Loucy (cell line): ENCODE measurements around the gene STH.

Experiments used
- H2AFZ ChIP-seq: fragments of 200-600 bp; sonication (generic); 2 replicates; pipeline ENCODE4 v1.6.0; 2016; ENCODE audit warnings: antibody characterized with exemption, mild to moderate bottlenecking, low read length, moderate library complexity
- H3F3A ChIP-seq: fragments of 200-600 bp; 2 replicates; pipeline ENCODE4 v1.6.0; 2016; ENCODE audit warnings: antibody characterized with exemption, low read depth, mild to moderate bottlenecking
- H3K27me3 ChIP-seq: fragments of 200-600 bp; sonication (generic); 2 replicates; pipeline ENCODE4 v1.6.1; 2014; ENCODE audit warnings: low read length, mild to moderate bottlenecking; ENCODE audit not compliant: insufficient read depth, poor library complexity, severe bottlenecking
- H3K36me3 ChIP-seq: fragments of 200-600 bp; sonication (generic); 2 replicates; pipeline ENCODE4 v1.6.1; 2016; ENCODE audit warnings: low read length; ENCODE audit not compliant: insufficient read depth
- H3K4me1 ChIP-seq: fragments of 200-600 bp; sonication (generic); 2 replicates; pipeline ENCODE4 v1.5.1; 2014; ENCODE audit warnings: low read length, mild to moderate bottlenecking; ENCODE audit not compliant: insufficient read depth, poor library complexity, severe bottlenecking
- H3K4me2 ChIP-seq: fragments of 200-600 bp; sonication (generic); 2 replicates; pipeline ENCODE4 v1.6.0; 2014; ENCODE audit warnings: antibody characterized with exemption, low read length, low read depth, mild to moderate bottlenecking; ENCODE audit not compliant: poor library complexity, severe bottlenecking
- H3K4me3 ChIP-seq: fragments of 200-600 bp; sonication (generic); 2 replicates; pipeline ENCODE4 v1.5.1; 2014; ENCODE audit warnings: low read length, mild to moderate bottlenecking, mixed read lengths; ENCODE audit not compliant: poor library complexity, severe bottlenecking
- H3K79me2 ChIP-seq: fragments of 200-600 bp; sonication (generic); 2 replicates; pipeline ENCODE4 v1.6.1; 2014; ENCODE audit warnings: low read length; ENCODE audit not compliant: insufficient read depth
- H3K9ac ChIP-seq: fragments of 200-600 bp; sonication (generic); 2 replicates; pipeline ENCODE4 v1.6.0; 2014; ENCODE audit warnings: mild to moderate bottlenecking, low read depth, low read length, moderate library complexity; ENCODE audit not compliant: poor library complexity, severe bottlenecking
- H3K9me2 ChIP-seq: fragments of 200-600 bp; sonication (generic); replicated peaks from 2 replicates; pipeline ENCODE4 v1.6.1; 2016; ENCODE audit warnings: low read depth, low read length, mixed read lengths
- H3K9me3 ChIP-seq: fragments of 200-600 bp; sonication (generic); 2 replicates; pipeline ENCODE4 v1.6.1; 2014; ENCODE audit warnings: mild to moderate bottlenecking, antibody characterized with exemption, low read length, low read depth; ENCODE audit not compliant: insufficient read depth
- H4K20me1 ChIP-seq: fragments of 200-600 bp; sonication (generic); 2 replicates; pipeline ENCODE4 v1.6.0; 2014; ENCODE audit warnings: antibody characterized with exemption, low read length, mild to moderate bottlenecking; ENCODE audit not compliant: insufficient read depth, poor library complexity, severe bottlenecking
- CTCF ChIP-seq: fragments of 200-600 bp; sonication (generic); conservative IDR thresholded peaks from 2 replicates; pipeline ENCODE4 v1.5.1; 2014; ENCODE audit warnings: mild to moderate bottlenecking, antibody characterized with exemption, low read length
- EZH2phosphoT487 ChIP-seq: fragments of 200-600 bp; IDR thresholded peaks from 2 replicates; pipeline ENCODE4 v1.6.1; 2018; ENCODE audit warnings: antibody characterized with exemption, mild to moderate bottlenecking, moderate library complexity, borderline replicate concordance

Gene STH

GRCh38 chr17:46007461-46007965 is 8.5 kb downstream of the STH start:
- H3K4me3 ChIP-seq, result no peak overlapping the region
- no peaks in the 10 kb centered on the region for H3K36me3 ChIP-seq
- H2AFZ ChIP-seq, result no peak overlapping the region

GRCh38 chr17:46008591-46008990 is 9.5 kb downstream of the STH start:
- TF ChIP-seq CTCF (no peak), EZH2phosphoT487 (no peak)

More at GRCh38 chr17:46007461-46007965, 8.5 kb downstream of the STH start:
- Histone ChIP-seq H3K9me2 (no peaks in the 10 kb centered on the region), H3F3A (no peaks in the 10 kb centered on the region), H3K4me2 (no peak overlapping the region), H3K9me3 (no peaks in the 10 kb centered on the region), H3K4me1 (no peaks in the 10 kb centered on the region), H4K20me1 (no peaks in the 10 kb centered on the region), H3K27me3 (no peaks in the 10 kb centered on the region), H3K79me2 (no peaks in the 10 kb centered on the region), H3K9ac (no peak overlapping the region)
- TF ChIP-seq EZH2phosphoT487, result no peak

DNA sequence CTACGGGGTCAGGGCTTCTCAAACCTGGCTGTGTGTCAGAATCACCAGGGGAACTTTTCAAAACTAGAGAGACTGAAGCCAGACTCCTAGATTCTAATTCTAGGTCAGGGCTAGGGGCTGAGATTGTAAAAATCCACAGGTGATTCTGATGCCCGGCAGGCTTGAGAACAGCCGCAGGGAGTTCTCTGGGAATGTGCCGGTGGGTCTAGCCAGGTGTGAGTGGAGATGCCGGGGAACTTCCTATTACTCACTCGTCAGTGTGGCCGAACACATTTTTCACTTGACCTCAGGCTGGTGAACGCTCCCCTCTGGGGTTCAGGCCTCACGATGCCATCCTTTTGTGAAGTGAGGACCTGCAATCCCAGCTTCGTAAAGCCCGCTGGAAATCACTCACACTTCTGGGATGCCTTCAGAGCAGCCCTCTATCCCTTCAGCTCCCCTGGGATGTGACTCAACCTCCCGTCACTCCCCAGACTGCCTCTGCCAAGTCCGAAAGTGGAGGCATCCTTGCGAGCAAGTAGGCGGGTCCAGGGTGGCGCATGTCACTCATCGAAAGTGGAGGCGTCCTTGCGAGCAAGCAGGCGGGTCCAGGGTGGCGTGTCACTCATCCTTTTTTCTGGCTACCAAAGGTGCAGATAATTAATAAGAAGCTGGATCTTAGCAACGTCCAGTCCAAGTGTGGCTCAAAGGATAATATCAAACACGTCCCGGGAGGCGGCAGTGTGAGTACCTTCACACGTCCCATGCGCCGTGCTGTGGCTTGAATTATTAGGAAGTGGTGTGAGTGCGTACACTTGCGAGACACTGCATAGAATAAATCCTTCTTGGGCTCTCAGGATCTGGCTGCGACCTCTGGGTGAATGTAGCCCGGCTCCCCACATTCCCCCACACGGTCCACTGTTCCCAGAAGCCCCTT is 10.9 kb downstream of the STH start:
- no peaks in the 10 kb centered on the region for H3F3A ChIP-seq
- no peaks in the 10 kb centered on the region for H3K9me3 ChIP-seq
- H4K20me1 ChIP-seq, result no peaks in the 10 kb centered on the region
- H3K9me2 ChIP-seq, result no peaks in the 10 kb centered on the region
- TF ChIP-seq CTCF, result no peak
- TF ChIP-seq EZH2phosphoT487, result no peak
- H3K4me2 ChIP-seq, result no peak overlapping the region
- no peak overlapping the region for H3K4me3 ChIP-seq
- no peaks in the 10 kb centered on the region for H3K36me3 ChIP-seq
- no peaks in the 10 kb centered on the region for H3K79me2 ChIP-seq
- no peak overlapping the region for H2AFZ ChIP-seq
- H3K27me3 ChIP-seq, result no peaks in the 10 kb centered on the region
- H3K9ac ChIP-seq, result no peak overlapping the region
- no peaks in the 10 kb centered on the region for H3K4me1 ChIP-seq

More at GRCh38 chr17:46008591-46008990, 9.5 kb downstream of the STH start:
- Histone ChIP-seq H3K4me1 (no peaks in the 10 kb centered on the region), H3K27me3 (no peaks in the 10 kb centered on the region), H4K20me1 (no peaks in the 10 kb centered on the region), H3K4me3 (no peak overlapping the region), H3K4me2 (no peak overlapping the region), H3K79me2 (no peaks in the 10 kb centered on the region), H3K9me3 (no peaks in the 10 kb centered on the region), H2AFZ (no peak overlapping the region), H3K36me3 (no peaks in the 10 kb centered on the region), H3F3A (no peaks in the 10 kb centered on the region), H3K9me2 (no peaks in the 10 kb centered on the region), H3K9ac (no peak overlapping the region)
